Stimulated activated naive CD4-positive, alpha-beta T cell (primary cell): ENCODE measurements around the gene MRPL4.

Experiments
- DNase-seq, 6 experiments: peaks; one replicate each; lab custom pipeline; 2025; lab: John Stamatoyannopoulos, UW

The MRPL4 gene

GRCh38 chr19:10288662-10289166 is 36.7 kb downstream of the MRPL4 start:
- DNase-seq: peak in 2 of 6 experiments; percentile 4 to 8

DNA sequence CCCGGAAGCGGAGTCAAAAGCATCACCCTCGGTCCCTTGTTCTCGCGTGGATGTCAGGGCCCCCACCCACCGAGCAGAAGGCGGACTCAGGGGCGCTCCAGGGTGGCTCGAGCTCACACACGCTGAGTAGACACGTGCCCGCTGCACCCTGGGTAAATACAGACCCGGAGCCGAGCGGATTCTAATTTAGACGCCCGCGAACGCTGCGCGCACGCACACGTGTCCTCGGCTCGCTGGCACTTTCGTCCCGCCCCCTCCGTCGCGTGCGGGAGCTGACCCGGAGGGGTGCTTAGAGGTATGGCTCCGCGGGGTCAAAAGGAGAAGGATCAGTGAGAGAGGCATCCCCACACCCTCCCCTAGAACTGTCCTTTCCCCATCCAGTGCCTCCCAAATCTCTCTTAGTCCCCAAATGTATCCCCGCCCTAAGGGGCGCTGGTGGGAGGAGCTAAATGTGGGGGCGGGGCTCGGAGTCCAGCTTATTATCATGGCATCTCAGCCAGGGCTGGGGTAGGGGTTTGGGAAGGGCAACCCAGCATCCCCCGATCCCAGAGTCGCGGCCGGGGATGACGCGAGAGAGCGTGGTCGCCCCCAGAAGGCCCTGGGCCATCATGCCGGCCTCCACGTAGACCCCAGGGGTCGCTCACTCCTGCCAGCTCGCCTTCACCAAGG is 37.3 kb downstream of the MRPL4 start:
- peak in 5 of 6 experiments; percentile 20 to 64 (median 44) for DNase-seq

- DNase-seq: peak in 3 of 6 experiments; percentile 12 to 43 (median 24)
Measured at GRCh38 chr19:10289836-10290356, 37.9 kb downstream of the MRPL4 start, which contains the start of gene ICAM5. ICAM5 (plus strand) TSS chr19:10289952; CDS start chr19:10290044, 92 bp downstream.

GRCh38 chr19:10290357-10290875 is 38.4 kb downstream of the MRPL4 start:
- no peak for DNase-seq

- DNase-seq: peak in 5 of 6 experiments; percentile 28 to 49 (median 31)
Measured at GRCh38 chr19:10290876-10291553, 39.0 kb downstream of the MRPL4 start.

- DNase-seq: peak in 3 of 6 experiments; percentile 32 to 62 (median 34)
Measured at GRCh38 chr19:10291554-10292205, 39.7 kb downstream of the MRPL4 start.

DNA sequence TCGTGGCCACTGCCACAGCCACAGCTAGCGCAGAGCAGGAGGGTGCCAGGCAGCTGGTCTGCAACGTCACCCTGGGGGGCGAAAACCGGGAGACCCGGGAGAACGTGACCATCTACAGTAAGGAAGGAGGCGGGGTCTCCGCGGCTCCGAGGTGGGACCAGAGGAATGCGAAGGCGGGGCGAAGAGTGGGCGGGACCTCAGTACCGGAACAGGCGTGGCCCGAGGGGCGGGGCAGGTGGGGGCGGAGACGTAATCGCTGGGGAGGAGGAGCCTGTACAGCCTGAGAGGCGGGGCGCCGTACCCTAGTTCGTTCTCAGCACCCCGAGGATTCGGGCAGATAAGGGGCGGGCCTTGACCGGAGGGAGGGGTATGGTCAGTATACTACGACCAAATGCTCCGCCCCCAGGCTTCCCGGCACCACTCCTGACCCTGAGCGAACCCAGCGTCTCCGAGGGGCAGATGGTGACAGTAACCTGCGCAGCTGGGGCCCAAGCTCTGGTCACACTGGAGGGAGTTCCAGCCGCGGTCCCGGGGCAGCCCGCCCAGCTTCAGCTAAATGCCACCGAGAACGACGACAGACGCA is 40.3 kb downstream of the MRPL4 start:
- DNase-seq: peak; percentile 16 to 62 (median 54)

DNA sequence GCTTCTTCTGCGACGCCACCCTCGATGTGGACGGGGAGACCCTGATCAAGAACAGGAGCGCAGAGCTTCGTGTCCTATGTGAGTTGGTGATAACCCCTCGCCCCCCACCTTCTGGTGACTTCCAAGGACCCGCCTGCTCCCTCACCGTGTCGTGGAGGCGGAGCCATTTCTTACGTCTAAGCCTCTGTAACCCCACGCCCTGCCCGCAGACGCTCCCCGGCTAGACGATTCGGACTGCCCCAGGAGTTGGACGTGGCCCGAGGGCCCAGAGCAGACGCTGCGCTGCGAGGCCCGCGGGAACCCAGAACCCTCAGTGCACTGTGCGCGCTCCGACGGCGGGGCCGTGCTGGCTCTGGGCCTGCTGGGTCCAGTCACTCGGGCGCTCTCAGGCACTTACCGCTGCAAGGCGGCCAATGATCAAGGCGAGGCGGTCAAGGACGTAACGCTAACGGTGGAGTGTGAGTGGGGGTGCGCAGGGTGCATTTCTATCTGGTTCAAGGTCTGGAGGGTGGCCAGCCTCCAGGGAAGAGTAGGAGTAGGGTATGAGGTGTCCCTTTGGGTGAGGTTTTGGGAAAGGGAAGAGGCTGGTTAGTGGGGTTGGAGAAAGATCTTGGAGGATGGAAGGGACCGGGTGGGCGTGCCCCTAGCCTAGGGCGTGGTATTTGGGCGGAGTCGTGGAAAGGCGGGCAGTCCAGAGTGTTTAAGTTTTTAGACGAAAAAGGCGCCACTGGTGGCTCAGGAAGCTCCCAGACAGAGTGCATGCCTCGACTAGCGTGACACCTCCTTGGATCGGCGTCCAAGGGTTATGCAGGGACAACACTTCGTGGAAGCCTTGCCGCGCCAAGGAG is 41.0 kb downstream of the MRPL4 start:
- DNase-seq: peak in 1 of 6 experiments; percentile 16

- no peak for DNase-seq
Measured at GRCh38 chr19:10293637-10294367, 41.8 kb downstream of the MRPL4 start.

GRCh38 chr19:10294368-10294697 is 42.3 kb downstream of the MRPL4 start:
- no peak for DNase-seq

DNA sequence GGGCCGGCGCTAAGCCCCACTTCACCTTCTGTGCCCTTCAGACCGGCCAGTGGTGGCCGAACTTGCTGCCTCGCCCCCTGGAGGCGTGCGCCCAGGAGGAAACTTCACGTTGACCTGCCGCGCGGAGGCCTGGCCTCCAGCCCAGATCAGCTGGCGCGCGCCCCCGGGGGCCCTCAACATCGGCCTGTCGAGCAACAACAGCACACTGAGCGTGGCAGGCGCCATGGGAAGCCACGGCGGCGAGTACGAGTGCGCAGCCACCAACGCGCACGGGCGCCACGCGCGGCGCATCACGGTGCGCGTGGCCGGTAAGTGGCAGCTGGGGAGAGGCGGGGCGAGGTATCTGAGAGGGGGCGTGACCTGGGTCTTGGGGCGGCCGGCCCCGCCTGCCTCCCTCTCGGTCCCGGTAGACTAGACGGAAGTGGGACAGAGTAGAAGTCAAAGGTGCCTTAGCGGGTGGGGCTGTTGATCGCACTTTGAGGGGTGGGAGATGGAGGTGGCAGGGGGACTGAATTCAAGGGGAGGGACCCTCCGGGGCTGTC is 43.4 kb downstream of the MRPL4 start:
- DNase-seq: peak; percentile 33 to 64 (median 56)

DNA sequence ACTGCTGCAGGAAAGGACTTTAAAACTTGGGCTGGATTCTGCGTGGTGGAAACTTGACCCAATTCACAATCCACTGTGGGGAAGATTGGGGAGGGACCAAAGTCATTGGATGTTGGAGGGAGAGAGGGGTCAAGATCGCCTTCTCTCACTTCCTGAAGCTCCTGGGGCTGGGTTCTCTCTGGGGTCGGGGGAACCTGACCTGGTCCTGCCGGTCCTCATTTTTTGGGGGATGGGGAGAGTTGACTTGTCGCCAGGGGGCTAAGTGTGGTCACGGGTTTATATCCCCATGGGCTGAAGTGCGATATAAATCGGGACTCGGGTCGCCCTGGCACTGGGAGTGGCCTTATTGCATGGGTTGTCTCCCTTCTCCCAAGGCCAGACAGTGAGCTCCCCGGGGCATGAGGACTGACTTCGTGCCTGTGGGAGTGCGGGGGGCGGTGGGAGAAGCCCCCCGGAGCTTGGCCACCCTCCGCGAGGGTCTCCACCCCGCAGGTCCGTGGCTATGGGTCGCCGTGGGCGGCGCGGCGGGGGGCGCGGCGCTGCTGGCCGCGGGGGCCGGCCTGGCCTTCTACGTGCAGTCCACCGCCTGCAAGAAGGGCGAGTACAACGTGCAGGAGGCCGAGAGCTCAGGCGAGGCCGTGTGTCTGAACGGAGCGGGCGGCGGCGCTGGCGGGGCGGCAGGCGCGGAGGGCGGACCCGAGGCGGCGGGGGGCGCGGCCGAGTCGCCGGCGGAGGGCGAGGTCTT is 44.0 kb downstream of the MRPL4 start:
- no peak for DNase-seq

GRCh38 chr19:10299545-10300458 is 47.8 kb downstream of the MRPL4 start:
- no peak for DNase-seq

DNA sequence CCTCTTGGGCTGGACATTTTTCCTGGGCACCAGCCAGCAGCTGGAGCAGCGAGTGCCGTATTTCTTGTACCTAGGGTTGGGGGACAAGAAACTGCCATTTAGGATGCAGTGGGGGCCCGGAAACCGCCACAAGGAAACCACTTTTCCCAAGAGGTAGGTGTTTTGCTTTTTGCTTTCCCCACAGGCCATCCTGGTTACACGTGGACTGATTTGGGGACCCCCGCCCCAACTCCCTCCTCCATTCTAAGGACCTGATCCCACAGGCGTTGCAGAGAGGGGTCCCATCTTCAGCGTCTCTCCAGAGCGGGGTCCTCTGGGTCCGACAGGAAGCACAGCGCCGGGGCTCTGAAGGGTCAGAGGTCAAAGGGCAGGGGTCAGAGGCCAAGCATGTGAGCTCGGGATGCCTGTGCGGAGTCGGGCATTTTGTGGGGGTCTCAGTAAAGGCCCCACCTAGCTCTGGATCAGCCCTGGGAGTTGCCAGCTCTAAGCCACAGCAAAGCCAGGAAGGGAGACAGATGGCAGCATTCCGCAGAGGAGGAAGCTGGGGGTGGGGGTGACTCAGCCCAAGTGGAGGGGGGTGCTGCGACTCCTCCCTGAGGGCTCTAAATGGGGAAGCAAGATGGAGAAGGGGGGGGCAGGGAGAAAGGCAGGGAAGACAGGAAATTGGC is 53.3 kb downstream of the MRPL4 start:
- no peak for DNase-seq

- DNase-seq: no peak
Measured at GRCh38 chr19:10306327-10306726, 54.3 kb downstream of the MRPL4 start.

- DNase-seq: no peak
Measured at GRCh38 chr19:10309423-10309822, 57.4 kb downstream of the MRPL4 start, which contains the start of gene ZGLP1. ZGLP1 (minus strand) TSS chr19:10309815.
